ENCODE results near the gene GH1.
"Not testable (repeated sequence)": the region's sequence is repeated elsewhere in the genome, so short reads cannot be mapped to it uniquely, and the experiment has no call there.

The GH1 gene

DNA sequence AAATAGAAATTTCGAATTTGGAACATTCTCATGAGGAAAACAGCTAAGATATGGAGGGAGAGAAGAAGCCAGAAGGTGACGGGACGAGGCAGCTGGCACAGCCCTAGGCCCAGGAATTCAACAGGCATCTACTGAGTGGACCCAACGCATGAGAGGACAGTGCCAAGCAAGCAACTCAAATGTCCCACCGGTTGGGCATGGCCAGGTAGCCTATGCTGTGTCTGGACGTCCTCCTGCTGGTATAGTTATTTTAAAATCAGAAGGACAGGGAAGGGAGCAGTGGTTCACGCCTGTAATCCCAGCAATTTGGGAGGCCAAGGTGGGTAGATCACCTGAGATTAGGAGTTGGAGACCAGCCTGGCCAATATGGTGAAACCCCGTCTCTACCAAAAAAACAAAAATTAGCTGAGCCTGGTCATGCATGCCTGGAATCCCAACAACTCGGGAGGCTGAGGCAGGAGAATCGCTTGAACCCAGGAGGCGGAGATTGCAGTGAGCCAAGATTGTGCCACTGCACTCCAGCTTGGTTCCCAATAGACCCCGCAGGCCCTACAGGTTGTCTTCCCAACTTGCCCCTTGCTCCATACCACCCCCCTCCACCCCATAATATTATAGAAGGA, 2.0 kb downstream of the GH1 start:
- DNase-seq (ENCODE audit: insufficient read length, low spot score) = no peak
- no peak for FAIRE-seq
- TF ChIP-seq SPI1 (IDR thresholded peaks at IDR 0.05; ENCODE audit: low read depth, low read length) (no peak), POLR2AphosphoS5 (IDR thresholded peaks at IDR 0.05; ENCODE audit: low read depth, low read length) (no peak), PAX5 (IDR thresholded peaks at IDR 0.05; ENCODE audit: insufficient read depth, low read length, severe bottlenecking) (no peak), TAF1 (IDR thresholded peaks at IDR 0.05; ENCODE audit: low read depth, low read length) (no peak), POLR2A (IDR thresholded peaks at IDR 0.05; ENCODE audit: low read depth, low read length) (no peak), POU2F2 (IDR thresholded peaks at IDR 0.05; ENCODE audit: low read depth, low read length) (no peak)

GRCh38 chr17:63915753-63916152, 2.9 kb downstream of the GH1 start:
- FAIRE-seq = peak; percentile 93

DNA sequence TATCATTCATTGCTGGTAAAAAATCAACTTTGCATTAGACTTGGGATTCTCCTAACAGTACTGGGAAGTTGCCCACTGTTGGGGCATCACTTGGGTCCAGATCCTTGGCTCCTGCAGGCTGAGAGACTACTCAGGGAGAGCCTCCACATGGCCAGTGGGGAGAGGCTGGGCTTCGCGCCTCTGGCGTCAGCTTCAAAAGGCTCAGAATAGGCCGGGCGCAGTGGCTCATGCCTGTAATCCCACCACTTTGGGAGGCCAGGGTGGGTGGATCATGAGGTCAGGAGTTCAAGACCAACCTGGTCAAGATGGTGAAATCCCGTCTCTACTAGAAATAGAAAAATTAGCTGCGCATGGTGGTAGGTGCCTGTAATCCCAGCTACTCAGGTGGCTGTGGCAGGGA, 4.2 kb downstream of the GH1 start:
- TF ChIP-seq TAF1 (IDR thresholded peaks at IDR 0.05; ENCODE audit: low read depth, low read length) (no peak), POLR2A (IDR thresholded peaks at IDR 0.05; ENCODE audit: low read depth, low read length) (no peak), PAX5 (IDR thresholded peaks at IDR 0.05; ENCODE audit: insufficient read depth, low read length, severe bottlenecking) (no peak), POLR2AphosphoS5 (IDR thresholded peaks at IDR 0.05; ENCODE audit: low read depth, low read length) (no peak), POU2F2 (IDR thresholded peaks at IDR 0.05; ENCODE audit: low read depth, low read length) (no peak), SPI1 (IDR thresholded peaks at IDR 0.05; ENCODE audit: low read depth, low read length) (no peak)
- FAIRE-seq = no peak
- DNase-seq (ENCODE audit: insufficient read length, low spot score) = no peak

More at GRCh38 chr17:63915753-63916152, 2.9 kb downstream of the GH1 start:
- peak; percentile 82 for TF ChIP-seq SPI1 (IDR thresholded peaks at IDR 0.05; ENCODE audit: low read depth, low read length)
- not testable (repeated sequence) for DNase-seq (ENCODE audit: insufficient read length, low spot score)

- FAIRE-seq (peak; percentile 45), DNase-seq (ENCODE audit: insufficient read length, low spot score) (no peak)
- TF ChIP-seq POU2F2 (IDR thresholded peaks at IDR 0.05; ENCODE audit: low read depth, low read length) (no peak), POLR2AphosphoS5 (IDR thresholded peaks at IDR 0.05; ENCODE audit: low read depth, low read length) (no peak), TAF1 (IDR thresholded peaks at IDR 0.05; ENCODE audit: low read depth, low read length) (no peak)
Measured at GRCh38 chr17:63911657-63912100, 7.0 kb downstream of the GH1 start.

DNA sequence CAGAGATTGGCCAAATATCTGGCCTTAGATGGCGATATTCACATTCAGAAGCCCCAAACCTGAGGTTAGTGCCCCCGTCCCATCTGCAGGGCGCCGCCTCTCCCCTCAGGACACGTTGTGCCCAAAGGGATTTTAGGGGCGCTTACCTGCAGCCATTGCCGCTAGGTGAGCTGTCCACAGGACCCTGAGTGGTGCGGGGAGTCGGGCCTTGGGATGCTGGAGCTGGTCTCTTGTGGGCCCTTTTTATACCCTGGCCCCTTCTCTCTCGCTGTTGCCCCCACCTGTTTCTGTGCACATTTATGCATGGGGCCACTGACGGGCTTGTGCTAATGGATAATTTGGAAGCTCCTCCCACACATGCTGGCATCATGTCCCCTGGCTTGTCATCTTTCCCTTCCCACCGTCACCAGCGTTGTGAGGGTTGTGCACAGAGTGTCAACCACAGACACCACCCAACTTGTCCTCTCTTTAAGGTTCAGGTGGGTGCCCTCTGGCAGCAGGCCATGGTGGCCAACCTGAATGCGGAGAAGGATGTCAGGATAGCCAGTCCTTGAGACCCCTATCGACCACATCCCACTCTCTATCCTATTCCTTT, 7.5 kb downstream of the GH1 start, which contains the start of gene CSHL1:
CSHL1 (minus strand) TSS at position 218 of the 595 bp plus-strand sequence; CDS start at position 156, 62 bp downstream.
- TF ChIP-seq POLR2AphosphoS5 (IDR thresholded peaks at IDR 0.05; ENCODE audit: low read depth, low read length) = no peak
- DNase-seq (ENCODE audit: insufficient read length, low spot score) (no peak), FAIRE-seq (no peak)

- FAIRE-seq (no peak), DNase-seq (ENCODE audit: insufficient read length, low spot score) (no peak)
- TF ChIP-seq TAF1 (IDR thresholded peaks at IDR 0.05; ENCODE audit: low read depth, low read length) = no peak
- no peak for TF ChIP-seq POU2F2 (IDR thresholded peaks at IDR 0.05; ENCODE audit: low read depth, low read length)
- no peak for TF ChIP-seq SPI1 (IDR thresholded peaks at IDR 0.05; ENCODE audit: low read depth, low read length)
- TF ChIP-seq POLR2A (IDR thresholded peaks at IDR 0.05; ENCODE audit: low read depth, low read length) = no peak
- TF ChIP-seq POLR2AphosphoS5 (IDR thresholded peaks at IDR 0.05; ENCODE audit: low read depth, low read length) = no peak
Measured at GRCh38 chr17:63910096-63910495, 8.5 kb downstream of the GH1 start.

DNA sequence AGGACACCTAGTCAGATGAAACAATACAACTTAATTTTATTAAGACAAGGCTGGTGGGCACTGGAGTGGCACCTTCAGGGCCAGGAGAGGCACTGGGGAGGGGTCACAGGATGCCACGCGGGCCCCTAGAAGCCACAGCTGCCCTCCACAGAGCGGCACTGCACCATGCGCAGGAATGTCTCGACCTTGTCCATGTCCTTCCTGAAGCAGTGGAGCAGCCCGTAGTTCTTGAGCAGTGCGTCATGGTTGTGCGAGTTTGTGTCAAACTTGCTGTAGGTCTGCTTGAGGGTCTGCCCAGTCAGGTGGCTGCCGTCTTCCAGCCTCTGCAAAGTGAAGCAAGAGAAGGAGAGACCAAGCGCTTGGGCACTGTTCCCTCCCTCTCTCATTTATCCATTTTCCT, 9.1 kb downstream of the GH1 start:
- DNase-seq (ENCODE audit: insufficient read length, low spot score); FAIRE-seq: not testable (repeated sequence)

DNA sequence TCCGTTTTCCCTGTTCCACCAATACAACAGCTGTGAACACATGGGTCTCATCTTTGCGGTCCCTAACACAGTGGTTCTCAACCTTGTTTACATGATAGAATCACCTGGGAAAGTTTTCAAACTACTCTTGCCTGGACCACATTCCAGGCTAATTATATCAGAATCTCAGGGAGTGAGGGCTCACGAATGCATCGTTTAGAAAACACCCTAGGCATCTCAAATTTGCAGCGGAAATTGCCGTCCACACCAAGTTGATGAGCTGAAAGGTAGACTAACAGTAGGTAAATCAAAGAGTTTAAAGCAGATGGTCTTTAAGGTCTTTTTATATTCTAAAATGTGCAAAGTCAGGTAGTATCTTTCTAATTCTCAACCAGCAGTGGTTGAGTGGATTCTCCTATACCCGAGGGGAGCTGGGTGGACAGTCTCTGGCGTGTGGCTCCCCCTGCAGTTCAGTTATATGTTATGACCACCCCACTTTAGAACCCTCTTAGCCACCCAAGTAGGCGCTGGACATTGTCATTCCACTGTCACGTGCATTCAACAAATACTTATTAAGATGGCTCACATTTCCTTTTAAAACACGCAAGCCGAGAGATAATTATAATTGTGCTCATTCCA, 11.4 kb downstream of the GH1 start:
- FAIRE-seq; DNase-seq (ENCODE audit: insufficient read length, low spot score): not testable (repeated sequence)

- DNase-seq (ENCODE audit: insufficient read length, low spot score); FAIRE-seq: not testable (repeated sequence)
Measured at GRCh38 chr17:63904796-63905195, 13.8 kb downstream of the GH1 start.

GRCh38 chr17:63903787-63904201, 14.8 kb downstream of the GH1 start:
- not testable (repeated sequence) for DNase-seq (ENCODE audit: insufficient read length, low spot score); FAIRE-seq

DNA sequence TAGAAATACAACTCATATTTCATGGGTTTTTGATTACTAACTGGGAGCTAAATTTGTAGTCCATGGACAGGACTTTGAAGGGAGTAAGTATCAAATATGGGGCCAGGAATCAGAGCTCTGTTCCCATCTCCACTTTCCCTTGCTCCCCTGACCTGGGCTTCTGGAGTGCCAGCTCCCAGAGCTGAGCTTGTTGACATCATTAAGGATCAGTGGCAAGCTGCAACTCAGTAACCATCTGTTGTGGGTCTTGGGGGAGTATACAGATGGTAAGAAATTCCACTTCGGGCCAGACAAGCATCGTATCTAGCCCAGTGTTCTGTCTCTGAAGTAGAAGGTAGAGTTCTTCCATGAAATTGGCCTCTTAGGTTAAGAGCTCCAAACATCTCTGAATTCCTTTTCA, 16.7 kb downstream of the GH1 start:
- not testable (repeated sequence) for FAIRE-seq; DNase-seq (ENCODE audit: insufficient read length, low spot score)

DNA sequence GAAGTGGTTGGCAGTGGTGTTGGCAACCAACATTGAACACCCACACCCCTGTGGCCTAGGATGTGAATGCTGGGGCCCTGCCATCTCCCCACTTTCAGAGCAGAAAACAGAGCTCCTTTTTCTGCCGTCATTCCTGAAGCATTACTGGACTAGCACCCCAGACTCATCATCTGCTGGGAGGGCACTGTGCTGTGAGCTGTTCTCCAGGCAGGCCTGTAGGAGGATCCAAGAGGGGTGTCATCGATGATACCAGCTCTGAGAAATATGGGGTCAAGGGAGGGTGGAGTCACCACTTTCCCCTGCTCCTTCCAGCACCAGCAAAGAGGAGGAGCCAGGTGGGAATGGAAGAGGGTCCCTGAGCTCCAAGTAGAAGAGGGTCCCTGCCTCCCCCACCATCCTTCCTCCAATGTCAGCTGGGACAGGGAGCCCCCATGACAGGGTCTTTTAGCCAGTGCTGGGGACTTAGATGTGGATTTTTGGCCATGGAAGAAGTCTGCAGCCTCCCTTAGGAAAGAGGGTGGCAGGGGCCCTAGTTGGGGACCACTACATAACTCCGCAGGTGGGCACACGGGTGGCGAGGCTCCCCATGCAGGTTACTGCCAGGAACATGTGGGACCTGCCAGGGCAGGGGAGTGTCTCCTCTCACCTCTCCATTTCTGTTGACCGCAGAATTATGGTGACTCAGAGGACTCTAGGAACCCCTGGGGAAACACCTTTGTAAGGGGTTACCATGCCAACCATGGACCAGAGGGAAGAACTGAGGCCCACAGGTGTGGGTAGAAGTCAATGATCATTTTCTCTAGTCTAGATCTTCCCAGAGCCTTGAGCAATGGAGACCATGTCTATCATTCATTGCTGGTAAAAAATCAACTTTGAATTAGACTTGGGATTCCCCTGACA, 19.5 kb downstream of the GH1 start:
- not testable (repeated sequence) for FAIRE-seq; DNase-seq (ENCODE audit: insufficient read length, low spot score)

- not testable (repeated sequence) for DNase-seq (ENCODE audit: insufficient read length, low spot score); FAIRE-seq
Measured at GRCh38 chr17:63896524-63897354, 21.9 kb downstream of the GH1 start, which contains the start of gene CSH1. Gene CSH1 (minus strand): TSS chr17:63896574. CDS start chr17:63896511, 63 bp downstream.

DNA sequence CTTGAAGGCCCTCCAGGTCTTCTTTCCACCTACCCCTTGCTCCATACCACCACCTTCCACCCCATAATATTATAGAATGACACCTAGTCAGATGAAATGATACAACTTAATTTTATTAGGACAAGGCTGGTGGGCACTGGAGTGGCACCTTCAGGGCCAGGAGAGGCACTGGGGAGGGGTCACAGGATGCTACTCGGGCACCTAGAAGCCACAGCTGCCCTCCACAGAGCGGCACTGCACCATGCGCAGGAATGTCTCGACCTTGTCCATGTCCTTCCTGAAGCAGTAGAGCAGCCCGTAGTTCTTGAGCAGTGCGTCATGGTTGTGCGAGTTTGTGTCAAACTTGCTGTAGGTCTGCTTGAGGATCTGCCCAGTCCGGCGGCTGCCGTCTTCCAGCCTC, 23.8 kb downstream of the GH1 start:
- FAIRE-seq; DNase-seq (ENCODE audit: insufficient read length, low spot score): not testable (repeated sequence)

- FAIRE-seq; DNase-seq (ENCODE audit: insufficient read length, low spot score): not testable (repeated sequence)
Measured at GRCh38 chr17:63894021-63894420, 24.6 kb downstream of the GH1 start.
